Measurements from ENCODE around the gene NCEH1.

- TF ChIP-seq REST (IDR thresholded peaks at IDR 0.05; ENCODE audit: low read depth, low read length), result no peak
- peak; percentile 86 for TF ChIP-seq CTCF (IDR thresholded peaks at IDR 0.05)
- peak; percentile 50 for TF ChIP-seq RAD21 (IDR thresholded peaks at IDR 0.05; ENCODE audit: low read length)
- 0 out of 2 replicates have a peak, but pooled peaks have one; percentile 12 for TF ChIP-seq TCF12 (IDR thresholded peaks at IDR 0.05)
- TF ChIP-seq POLR2AphosphoS5 (IDR thresholded peaks at IDR 0.05; ENCODE audit: low read depth, low read length), result no peak
- no peak for TF ChIP-seq CHD2 (IDR thresholded peaks at IDR 0.05; ENCODE audit: low read length, partially characterized antibody)
- peak; percentile 51; the same call in 1 of the 2 replicates for TF ChIP-seq NFIC (IDR thresholded peaks at IDR 0.05; ENCODE audit: borderline replicate concordance)
- peak; percentile 34; the same call in 1 of the 2 replicates for TF ChIP-seq SMC3 (IDR thresholded peaks at IDR 0.05; ENCODE audit: low read depth, low read length)
- no peak for TF ChIP-seq TAF1 (IDR thresholded peaks at IDR 0.05; ENCODE audit: borderline replicate concordance, low read depth, low read length)
- TF ChIP-seq RFX5 (IDR thresholded peaks at IDR 0.05; ENCODE audit: low read length), result no peak
- peak; percentile 40; the same call in 1 of the 2 replicates for TF ChIP-seq FOSL2 (IDR thresholded peaks at IDR 0.05; ENCODE audit: borderline replicate concordance, low read depth)
- no peak for TF ChIP-seq RCOR1 (IDR thresholded peaks at IDR 0.05; ENCODE audit: low read length)
Observed at GRCh38 chr3:172622916-172623700, 87.8 kb downstream of the NCEH1 start.
